Measurements from ENCODE around the gene SURF2. TPM values are rescaled to one million over a fixed set of nuclear protein-coding genes. Genes with fewer than 3 reads are reported as not detected.
"Not testable (repeated sequence)": the region's sequence is repeated elsewhere in the genome, so short reads cannot be mapped to it uniquely, and the experiment has no call there.

SURF2 gene
- total RNA-seq, 2 donors from 2014 or later, result 16.4 to 57.6 TPM

DNA sequence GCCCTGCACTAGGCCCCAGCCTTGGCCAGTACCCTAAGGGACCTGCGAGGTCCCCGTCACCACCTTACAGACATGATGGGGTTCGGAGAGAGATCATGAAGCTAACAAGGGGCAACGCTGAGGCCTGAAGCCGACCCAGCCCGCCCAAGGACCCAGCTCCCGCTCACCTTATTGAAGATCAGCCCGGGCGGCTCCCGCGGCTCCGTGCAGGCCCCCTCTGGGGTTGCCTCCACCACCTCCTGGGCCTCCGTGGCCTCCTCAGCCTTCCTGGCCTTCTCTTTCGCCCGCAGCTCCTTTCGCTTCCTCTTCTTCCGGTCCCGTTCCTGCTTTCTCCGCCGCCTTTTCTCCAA, 24.0 kb upstream of the SURF2 start:
- 88% methylated on average over 20 of the region's 20 CpGs for WGBS
- Histone ChIP-seq H3K27ac (no peak overlapping the region), H3K4me1 (replicated peaks) (peaks cover 5% of the 10 kb centered on the region), H3K36me3 (peaks cover 19 to 20% of the 10 kb centered on the region in 2 donors), H3K4me3 (no peak overlapping the region), H3K9me3 (no peaks in the 10 kb centered on the region), H3K27me3 (replicated peaks; ENCODE audit: insufficient read depth) (no peaks in the 10 kb centered on the region)
- TF ChIP-seq POLR2A (IDR thresholded peaks at IDR 0.05) (no peak), POLR2AphosphoS5 (IDR thresholded peaks at IDR 0.05) (no peak)
- TF ChIP-seq, protein P1, sequence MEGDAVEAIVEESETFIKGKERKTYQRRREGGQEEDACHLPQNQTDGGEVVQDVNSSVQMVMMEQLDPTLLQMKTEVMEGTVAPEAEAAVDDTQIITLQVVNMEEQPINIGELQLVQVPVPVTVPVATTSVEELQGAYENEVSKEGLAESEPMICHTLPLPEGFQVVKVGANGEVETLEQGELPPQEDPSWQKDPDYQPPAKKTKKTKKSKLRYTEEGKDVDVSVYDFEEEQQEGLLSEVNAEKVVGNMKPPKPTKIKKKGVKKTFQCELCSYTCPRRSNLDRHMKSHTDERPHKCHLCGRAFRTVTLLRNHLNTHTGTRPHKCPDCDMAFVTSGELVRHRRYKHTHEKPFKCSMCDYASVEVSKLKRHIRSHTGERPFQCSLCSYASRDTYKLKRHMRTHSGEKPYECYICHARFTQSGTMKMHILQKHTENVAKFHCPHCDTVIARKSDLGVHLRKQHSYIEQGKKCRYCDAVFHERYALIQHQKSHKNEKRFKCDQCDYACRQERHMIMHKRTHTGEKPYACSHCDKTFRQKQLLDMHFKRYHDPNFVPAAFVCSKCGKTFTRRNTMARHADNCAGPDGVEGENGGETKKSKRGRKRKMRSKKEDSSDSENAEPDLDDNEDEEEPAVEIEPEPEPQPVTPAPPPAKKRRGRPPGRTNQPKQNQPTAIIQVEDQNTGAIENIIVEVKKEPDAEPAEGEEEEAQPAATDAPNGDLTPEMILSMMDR (IDR thresholded peaks at IDR 0.05), result no peak
- no peak for DNase-seq (ENCODE audit: low spot score)
- intact Hi-C loops (cut with DNase I), result no loop called here

GRCh38 chr9:133333011-133333410, 23.3 kb upstream of the SURF2 start:
- Histone ChIP-seq H3K9me3 (no peaks in the 10 kb centered on the region), H3K27ac (no peak overlapping the region), H3K4me1 (replicated peaks) (peaks cover 5% of the 10 kb centered on the region), H3K4me3 (no peak overlapping the region), H3K27me3 (replicated peaks; ENCODE audit: insufficient read depth) (no peaks in the 10 kb centered on the region), H3K36me3 (peaks cover 19 to 20% of the 10 kb centered on the region in 2 donors)
- no peak for DNase-seq (ENCODE audit: low spot score)
- intact Hi-C loops (cut with DNase I), result no loop called here
- TF ChIP-seq, protein P1 (IDR thresholded peaks at IDR 0.05), result no peak
- no peak for TF ChIP-seq POLR2AphosphoS5 (IDR thresholded peaks at IDR 0.05)
- TF ChIP-seq POLR2A (IDR thresholded peaks at IDR 0.05), result no peak
- 88% methylated on average over 11 of the region's 11 CpGs for WGBS

- Histone ChIP-seq H3K4me3 (no peak overlapping the region), H3K36me3 (peaks cover 19 to 20% of the 10 kb centered on the region in 2 donors), H3K9me3 (no peaks in the 10 kb centered on the region), H3K27me3 (replicated peaks; ENCODE audit: insufficient read depth) (no peaks in the 10 kb centered on the region), H3K4me1 (replicated peaks) (peaks cover 5% of the 10 kb centered on the region), H3K27ac (no peak overlapping the region)
- TF ChIP-seq POLR2AphosphoS5 (IDR thresholded peaks at IDR 0.05) (no peak), POLR2A (IDR thresholded peaks at IDR 0.05) (no peak)
- TF ChIP-seq, protein P1 (IDR thresholded peaks at IDR 0.05), result no peak
- 93% methylated on average over 10 of the region's 10 CpGs for WGBS
- no peak for DNase-seq (ENCODE audit: low spot score)
- intact Hi-C loops (cut with DNase I), result no loop called here
Measured at GRCh38 chr9:133333566-133333965, 22.8 kb upstream of the SURF2 start.

GRCh38 chr9:133334161-133334560, 22.2 kb upstream of the SURF2 start:
- Histone ChIP-seq H3K27me3 (replicated peaks; ENCODE audit: insufficient read depth) (no peaks in the 10 kb centered on the region), H3K27ac (no peak overlapping the region), H3K36me3 (peaks cover 19 to 20% of the 10 kb centered on the region in 2 donors), H3K4me1 (replicated peaks) (peaks cover 5% of the 10 kb centered on the region), H3K4me3 (no peak overlapping the region), H3K9me3 (no peaks in the 10 kb centered on the region)
- TF ChIP-seq, protein P1 (IDR thresholded peaks at IDR 0.05), result no peak
- no peak for TF ChIP-seq POLR2AphosphoS5 (IDR thresholded peaks at IDR 0.05)
- TF ChIP-seq POLR2A (IDR thresholded peaks at IDR 0.05), result no peak
- intact Hi-C loops (cut with DNase I), result no loop called here
- DNase-seq (ENCODE audit: low spot score), result no peak
- WGBS, result 92% methylated on average over 6 of the region's 6 CpGs

DNA sequence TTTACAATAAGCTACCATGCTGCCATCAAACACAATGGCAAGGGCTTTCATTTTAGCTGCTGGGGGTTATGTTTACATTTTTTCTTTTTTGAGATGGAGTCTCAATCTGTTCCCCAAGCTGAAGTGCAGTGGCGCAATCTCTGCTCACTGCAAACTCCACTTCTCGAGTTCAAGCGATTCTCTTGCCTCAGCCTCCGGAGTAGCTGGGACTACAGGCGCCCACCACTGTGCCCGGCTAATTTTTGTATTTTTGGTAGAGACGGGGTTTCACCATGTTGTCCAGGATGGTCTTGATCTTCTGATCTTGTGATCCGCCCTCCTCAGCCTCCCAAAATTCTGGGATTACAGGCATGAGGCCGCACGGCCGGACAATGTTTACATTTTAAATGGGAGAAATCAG, 21.5 kb upstream of the SURF2 start:
- intact Hi-C loops (cut with DNase I); H3K9me3 ChIP-seq; DNase-seq (ENCODE audit: low spot score); H3K27ac ChIP-seq; H3K27me3 ChIP-seq (replicated peaks; ENCODE audit: insufficient read depth); H3K4me1 ChIP-seq (replicated peaks): not testable (repeated sequence)
- Histone ChIP-seq H3K36me3 (peaks cover 19 to 20% of the 10 kb centered on the region in 2 donors), H3K4me3 (peak overlapping the region; percentile 54 to 82)
- 77% methylated on average over 11 of the region's 11 CpGs for WGBS
